SH-SY5Y (cell line): ENCODE results near the gene ITGBL1.

Experiments used
- GATA2 ChIP-seq: IDR thresholded peaks from 2 replicates; pipeline ENCODE4 v1.6.1; 2011; ENCODE audit warnings: mild to moderate bottlenecking, low read depth, low read length
- GATA3 ChIP-seq: IDR thresholded peaks from 2 replicates; pipeline ENCODE4 v1.6.1; 2011; ENCODE audit warnings: low read depth, mild to moderate bottlenecking, low read length, moderate library complexity

DNA sequence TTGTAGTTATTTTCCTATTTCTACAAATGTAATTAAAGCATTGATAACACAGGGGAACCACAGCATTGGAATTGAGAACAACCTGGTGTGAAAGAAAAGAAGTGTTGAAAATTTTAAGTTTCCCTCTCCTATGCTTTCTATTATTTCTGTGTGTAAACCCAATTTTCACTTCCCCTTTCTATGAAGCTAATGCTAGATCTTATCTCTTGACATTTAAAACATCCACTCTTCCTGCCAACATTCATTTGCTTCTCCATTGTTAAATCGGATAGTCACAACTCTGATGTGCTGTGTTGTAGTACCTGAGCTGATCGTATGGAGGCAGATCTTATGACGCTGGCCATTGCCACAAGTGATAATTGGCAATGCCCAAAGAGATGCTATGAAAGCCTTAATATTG lies 203.0 kb downstream of the ITGBL1 start:
- TF ChIP-seq GATA2 (no peak), GATA3 (no peak)
